ENCODE measurements around the gene TSPAN33.

TSPAN33 gene

GRCh38 chr7:129144095-129144833 lies at the start of gene TSPAN33:
Gene TSPAN33, plus strand, starts transcription at chr7:129144707. Its CDS starts 274 bp downstream, at chr7:129144981.
- peak within 1 kb of the TSS; percentile 56 for H3K4me3 ChIP-seq (ENCODE audit: low read depth, low read length)
- peak within 1 kb of the TSS; percentile 58; the same call in 1 of the 2 replicates for H3K27ac ChIP-seq (ENCODE audit: extremely low read depth, low read depth, low read length)
- H3K36me3 ChIP-seq (ENCODE audit: control insufficient read depth in 2 of 2, insufficient read depth in 1 of 2, low read length in 2 of 2): no peaks in the 10 kb centered on the region
- H3K9me3 ChIP-seq (ENCODE audit: control insufficient read depth, insufficient read depth, low read depth, low read length): no peaks in the 10 kb centered on the region
- CTCF ChIA-PET: interaction anchor here (0.6 to 1.4 kb wide), 6 partner anchors 20 to 133 kb away, joined by 3 to 7 read pairs (median 4); no protein-coding TSS in a partner anchor
- POLR2A ChIA-PET: no interaction called here
- 0 out of 2 replicates have a peak, but pooled peaks cover 2% of the 10 kb centered on the region for H3K4me1 ChIP-seq (ENCODE audit: control insufficient read depth, insufficient read depth, low read length)
- TF ChIP-seq ZNF624 (tag by site-specific recombination; IDR thresholded peaks at IDR 0.05) (0 out of 2 replicates have a peak, but pooled peaks have one; percentile 66), ZNF76 (tag by site-specific recombination; IDR thresholded peaks at IDR 0.05; ENCODE audit: borderline replicate concordance, low read depth) (peak; percentile 48; the same call in 1 of the 2 replicates), ZIC2 (tag by site-specific recombination; IDR thresholded peaks at IDR 0.05) (peak; percentile 26; the same call in 1 of the 2 replicates), ZNF514 (tag by site-specific recombination; IDR thresholded peaks at IDR 0.05) (no peak), ZNF341 (tag by site-specific recombination; IDR thresholded peaks at IDR 0.05; ENCODE audit: low read depth) (peak; percentile 45), ZNF768 (tag by site-specific recombination; IDR thresholded peaks at IDR 0.05) (no peak), ZBTB48 (tag by site-specific recombination; IDR thresholded peaks at IDR 0.05) (peak; percentile 98), ZNF555 (tag by site-specific recombination; conservative IDR thresholded peaks at IDR 0.05) (no peak), ZNF501 (tag by site-specific recombination; IDR thresholded peaks at IDR 0.05) (0 out of 2 replicates have a peak, but pooled peaks have one; percentile 27), ZNF777 (tag by site-specific recombination; IDR thresholded peaks at IDR 0.05; ENCODE audit: borderline replicate concordance) (0 out of 2 replicates have a peak, but pooled peaks have one; percentile 6), ZNF391 (tag by site-specific recombination; IDR thresholded peaks at IDR 0.05; ENCODE audit: borderline replicate concordance, low read depth) (no peak), ZNF670 (tag by site-specific recombination; IDR thresholded peaks at IDR 0.05; ENCODE audit: low read depth) (no peak), GLIS2 (tag by site-specific recombination; IDR thresholded peaks at IDR 0.05) (peak; percentile 39; the same call in 1 of the 2 replicates), ZBTB7A (tag by site-specific recombination; IDR thresholded peaks at IDR 0.05; ENCODE audit: low read depth) (no peak), IKZF3 (tag by site-specific recombination; IDR thresholded peaks at IDR 0.05) (peak; percentile 60; the same call in 1 of the 2 replicates), ZBTB10 (tag by site-specific recombination; IDR thresholded peaks at IDR 0.05) (peak; percentile 56; the same call in 1 of the 2 replicates), ZNF366 (tag by site-specific recombination; conservative IDR thresholded peaks at IDR 0.05) (peak; percentile 92), ZNF24 (tag by site-specific recombination; IDR thresholded peaks at IDR 0.05) (0 out of 2 replicates have a peak, but pooled peaks have one; percentile 70), ZFP37 (tag by site-specific recombination; IDR thresholded peaks at IDR 0.05) (0 out of 2 replicates have a peak, but pooled peaks have one; percentile 36), ZNF211 (tag by site-specific recombination; IDR thresholded peaks at IDR 0.05; ENCODE audit: low read depth) (no peak), GLIS1 (tag by site-specific recombination; IDR thresholded peaks at IDR 0.05) (peak; percentile 88), BCL11A (tag by site-specific recombination; IDR thresholded peaks at IDR 0.05; ENCODE audit: low read depth) (no peak), KLF16 (tag by site-specific recombination; IDR thresholded peaks at IDR 0.05) (peak; percentile 49; the same call in 1 of the 2 replicates), ZNF335 (tag by site-specific recombination; conservative IDR thresholded peaks at IDR 0.05) (peak; percentile 72), ZNF112 (tag by site-specific recombination; IDR thresholded peaks at IDR 0.05) (no peak), ZSCAN30 (tag by site-specific recombination; IDR thresholded peaks at IDR 0.05) (0 out of 2 replicates have a peak, but pooled peaks have one; percentile 8), ZNF18 (tag by site-specific recombination; IDR thresholded peaks at IDR 0.05) (peak; percentile 60; the same call in 1 of the 2 replicates), SP7 (tag by site-specific recombination; IDR thresholded peaks at IDR 0.05) (peak; percentile 65), ZBTB17 (tag by site-specific recombination; IDR thresholded peaks at IDR 0.05) (peak; percentile 89), ZBTB20 (tag by site-specific recombination; IDR thresholded peaks at IDR 0.05) (peak; percentile 50; the same call in 1 of the 2 replicates), ZSCAN4 (tag by site-specific recombination; IDR thresholded peaks at IDR 0.05) (peak; percentile 51), ZNF629 (tag by site-specific recombination; IDR thresholded peaks at IDR 0.05) (peak; percentile 22; the same call in 1 of the 2 replicates), KLF1 (tag by site-specific recombination; IDR thresholded peaks at IDR 0.05) (peak; percentile 28; the same call in 1 of the 2 replicates)

All from HEK293 (cell line).